Choroid plexus epithelial cell (primary cell): Measurements from ENCODE around the gene CCNJL.

Source experiments
- DNase-seq: peaks from one replicate; pipeline ENCODE4 v3.0.0-alpha.2; 2010; ENCODE audit warnings: low read depth
- H3K4me3 ChIP-seq: 2 replicates; pipeline ENCODE4 v1.5.1; 2011; ENCODE audit warnings: low read depth, mild to moderate bottlenecking, control low read depth, low read length, moderate library complexity
- TF ChIP-seq, protein P1 (sequence below): conservative IDR thresholded peaks from 2 replicates; pipeline ENCODE4 v1.5.1; 2011; ENCODE audit warnings: low read depth, mild to moderate bottlenecking, control low read depth, inconsistent platforms, low read length, moderate library complexity

Gene CCNJL

DNA sequence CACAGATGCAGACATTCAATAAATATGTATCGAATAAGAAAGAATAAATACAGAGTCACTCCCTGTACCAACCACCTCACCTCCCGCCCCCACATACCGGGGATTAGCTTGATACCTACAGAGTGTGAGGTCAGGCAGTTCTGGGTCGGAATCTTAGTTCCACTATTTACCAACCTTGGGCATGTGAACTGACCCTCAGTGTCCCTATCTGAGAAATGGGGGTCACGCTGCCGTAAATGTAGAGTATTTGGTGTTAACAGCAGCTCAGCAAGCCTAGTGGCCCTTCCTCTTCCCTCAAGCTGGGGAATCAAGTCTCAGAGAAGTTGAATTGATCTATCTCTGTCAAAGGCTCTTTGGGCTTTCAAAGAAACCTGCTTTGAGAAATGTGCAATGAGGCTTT is 25.4 kb downstream of the CCNJL start:
- no peak overlapping the region for H3K4me3 ChIP-seq
- TF ChIP-seq, protein P1, sequence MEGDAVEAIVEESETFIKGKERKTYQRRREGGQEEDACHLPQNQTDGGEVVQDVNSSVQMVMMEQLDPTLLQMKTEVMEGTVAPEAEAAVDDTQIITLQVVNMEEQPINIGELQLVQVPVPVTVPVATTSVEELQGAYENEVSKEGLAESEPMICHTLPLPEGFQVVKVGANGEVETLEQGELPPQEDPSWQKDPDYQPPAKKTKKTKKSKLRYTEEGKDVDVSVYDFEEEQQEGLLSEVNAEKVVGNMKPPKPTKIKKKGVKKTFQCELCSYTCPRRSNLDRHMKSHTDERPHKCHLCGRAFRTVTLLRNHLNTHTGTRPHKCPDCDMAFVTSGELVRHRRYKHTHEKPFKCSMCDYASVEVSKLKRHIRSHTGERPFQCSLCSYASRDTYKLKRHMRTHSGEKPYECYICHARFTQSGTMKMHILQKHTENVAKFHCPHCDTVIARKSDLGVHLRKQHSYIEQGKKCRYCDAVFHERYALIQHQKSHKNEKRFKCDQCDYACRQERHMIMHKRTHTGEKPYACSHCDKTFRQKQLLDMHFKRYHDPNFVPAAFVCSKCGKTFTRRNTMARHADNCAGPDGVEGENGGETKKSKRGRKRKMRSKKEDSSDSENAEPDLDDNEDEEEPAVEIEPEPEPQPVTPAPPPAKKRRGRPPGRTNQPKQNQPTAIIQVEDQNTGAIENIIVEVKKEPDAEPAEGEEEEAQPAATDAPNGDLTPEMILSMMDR = no peak
- DNase-seq = no peak

DNA sequence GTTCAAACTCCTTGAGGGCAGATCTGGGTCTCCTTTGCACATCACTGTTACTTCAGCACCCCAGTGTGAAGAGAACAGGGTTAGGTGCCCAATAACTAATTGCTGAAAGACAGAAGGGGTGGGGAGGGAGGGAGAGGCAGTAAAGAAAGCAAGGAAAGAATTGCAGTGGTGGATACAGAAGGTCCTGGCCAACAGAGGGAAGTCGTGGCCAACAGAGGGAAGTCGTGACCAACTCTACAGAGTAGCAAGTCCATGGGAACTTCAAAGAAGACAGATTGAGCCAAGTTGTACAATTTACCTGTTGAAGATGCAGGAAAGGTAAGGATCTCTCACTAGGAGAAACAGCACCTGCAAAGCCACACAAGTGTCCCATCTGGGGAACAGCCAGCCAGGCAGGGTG is 27.0 kb downstream of the CCNJL start:
- TF ChIP-seq, protein P1 = no peak
- DNase-seq = no peak
- no peak overlapping the region for H3K4me3 ChIP-seq

DNA sequence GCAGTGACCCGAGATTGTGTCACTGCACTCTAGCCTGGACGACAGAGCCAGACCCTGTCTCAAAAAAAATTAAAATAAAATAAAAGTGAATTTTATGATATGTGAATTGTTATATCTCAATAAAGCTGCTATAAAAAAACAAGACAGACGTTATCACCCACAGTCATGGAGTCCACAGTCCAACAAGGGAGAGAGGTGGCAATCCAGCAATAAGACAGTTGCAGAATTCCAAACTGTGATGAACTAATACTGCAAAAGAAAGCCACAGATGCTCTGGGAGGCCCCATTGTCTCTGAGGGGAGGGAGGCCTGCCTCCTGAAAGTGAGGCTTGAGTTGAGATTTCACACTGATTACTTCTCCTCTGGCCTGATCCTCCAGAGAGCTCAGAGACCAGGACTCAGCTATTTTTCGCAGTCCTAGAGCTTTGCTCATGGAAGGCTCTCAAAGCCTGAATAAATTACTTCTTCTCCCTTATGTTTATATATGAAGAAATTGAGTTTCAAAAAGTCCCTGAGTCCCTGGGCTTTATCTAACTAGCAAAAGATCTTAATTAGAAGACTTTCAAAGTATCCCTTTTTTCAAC is 28.0 kb downstream of the CCNJL start:
- DNase-seq = no peak
- TF ChIP-seq, protein P1 = no peak
- H3K4me3 ChIP-seq = no peak overlapping the region

DNA sequence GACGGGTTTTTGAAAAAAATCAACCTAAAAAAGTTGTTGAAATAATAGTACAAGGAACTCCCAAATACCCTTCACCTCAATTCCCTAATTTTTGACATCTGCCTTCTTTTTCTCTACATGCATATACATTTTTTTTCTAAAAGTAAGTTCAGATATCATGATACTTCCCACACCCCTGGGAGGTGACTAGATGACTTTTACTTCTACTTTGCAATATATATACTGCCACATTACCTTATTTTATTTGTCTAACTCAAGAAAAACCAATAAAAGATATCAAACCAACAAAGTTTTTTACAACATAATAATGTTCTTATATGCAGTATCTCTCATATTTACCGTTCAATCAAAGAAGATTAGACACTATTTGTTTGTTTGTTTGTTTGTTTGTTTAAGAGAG is 31.1 kb downstream of the CCNJL start:
- TF ChIP-seq, protein P1 = no peak
- DNase-seq = no peak
- no peak overlapping the region for H3K4me3 ChIP-seq

DNA sequence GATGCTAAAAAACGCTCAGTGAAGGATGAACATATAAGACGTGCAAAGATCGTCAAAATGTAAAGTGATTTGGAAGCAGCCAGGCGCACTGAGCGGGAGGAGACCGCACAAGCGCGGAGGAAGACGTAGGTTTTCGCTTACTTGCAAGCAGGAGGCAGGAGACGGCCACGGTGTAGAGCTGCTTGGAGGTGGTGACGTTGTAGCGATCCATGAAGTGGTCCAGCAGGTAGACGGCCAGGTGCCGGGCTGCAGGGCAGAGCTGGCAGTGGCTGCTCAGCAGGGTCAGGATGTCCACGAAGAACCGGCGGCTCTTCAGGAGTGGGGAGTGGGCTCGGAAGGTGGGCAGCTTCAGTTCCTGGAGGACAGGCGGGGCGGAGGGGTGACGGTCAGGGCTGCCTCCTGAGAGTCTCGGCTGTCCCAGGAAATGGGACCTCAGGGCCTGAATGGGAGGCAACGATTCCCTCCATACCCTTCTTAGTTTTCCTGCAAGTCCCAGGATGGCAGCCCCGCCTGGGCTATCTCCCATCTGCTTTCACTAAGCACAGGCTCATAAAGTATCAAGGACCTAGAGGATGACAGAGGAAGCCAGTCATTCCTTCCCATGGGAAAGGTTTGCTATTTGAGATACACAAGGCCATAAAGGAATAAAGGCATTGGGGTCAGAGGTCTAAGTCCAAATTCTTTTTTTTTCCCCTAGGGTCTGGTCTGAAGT is 31.8 kb downstream of the CCNJL start:
- no peak for DNase-seq
- TF ChIP-seq, protein P1 = no peak
- H3K4me3 ChIP-seq = no peak overlapping the region

DNA sequence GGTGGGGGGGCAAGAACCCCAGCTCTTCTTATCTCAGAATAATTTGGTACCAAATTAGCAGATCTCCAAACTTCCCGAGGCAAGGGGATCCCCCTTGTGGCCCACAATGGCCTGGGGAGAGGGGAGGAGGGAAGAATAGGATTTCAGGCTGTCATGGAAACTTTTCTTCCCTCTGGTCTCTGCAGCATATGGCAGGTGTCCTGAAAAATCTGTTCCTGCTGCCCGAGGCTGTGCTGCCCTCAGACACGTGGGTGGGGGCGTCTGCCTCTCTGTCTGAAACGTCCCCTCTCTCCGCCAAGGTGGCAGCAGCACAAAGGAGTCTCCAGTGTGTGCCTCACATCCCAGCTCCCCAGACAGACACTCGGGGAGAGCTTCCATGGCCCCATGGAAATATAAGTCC is 34.0 kb downstream of the CCNJL start:
- TF ChIP-seq, protein P1 = no peak
- H3K4me3 ChIP-seq = no peak overlapping the region
- DNase-seq = no peak

DNA sequence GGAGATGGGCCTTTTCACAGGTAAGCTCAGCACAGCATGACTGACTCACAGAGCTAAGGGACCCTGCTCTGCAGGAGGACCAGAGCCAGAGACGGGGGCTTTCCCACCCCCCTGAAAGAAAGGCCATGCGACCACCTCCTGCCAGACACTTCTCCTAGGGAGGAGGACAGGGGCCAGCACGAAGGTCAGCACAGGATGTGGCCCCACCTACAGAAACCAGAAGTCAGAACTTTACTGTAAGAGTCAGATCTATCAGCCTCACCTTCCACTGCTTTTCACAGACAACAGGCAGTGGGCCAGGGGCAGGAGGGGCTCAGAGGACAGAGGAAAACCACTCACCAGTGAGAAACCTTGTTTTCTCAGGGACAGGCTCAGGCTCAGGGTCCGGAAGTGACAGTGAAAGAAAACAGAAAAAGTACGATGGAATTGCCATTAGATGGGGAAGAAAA is 37.9 kb downstream of the CCNJL start:
- no peak overlapping the region for H3K4me3 ChIP-seq
- TF ChIP-seq, protein P1 = no peak

More for the DNA sequence above, 37.9 kb downstream of the CCNJL start:
- DNase-seq = no peak
